HG02798 (cell line): Measurements from ENCODE around the gene POPDC2.
"Not testable (repeated sequence)": the region's sequence is repeated elsewhere in the genome, so short reads cannot be mapped to it uniquely, and the experiment has no call there.

ENCODE experiments used
- ATAC-seq: cut with Tn5 transposase; IDR thresholded peaks from one replicate; pipeline ENCODE4 v1.9.1; 2021; ENCODE audit warnings: mild to moderate bottlenecking; ENCODE audit not compliant: unreplicated experiment, poor library complexity

The POPDC2 gene

DNA sequence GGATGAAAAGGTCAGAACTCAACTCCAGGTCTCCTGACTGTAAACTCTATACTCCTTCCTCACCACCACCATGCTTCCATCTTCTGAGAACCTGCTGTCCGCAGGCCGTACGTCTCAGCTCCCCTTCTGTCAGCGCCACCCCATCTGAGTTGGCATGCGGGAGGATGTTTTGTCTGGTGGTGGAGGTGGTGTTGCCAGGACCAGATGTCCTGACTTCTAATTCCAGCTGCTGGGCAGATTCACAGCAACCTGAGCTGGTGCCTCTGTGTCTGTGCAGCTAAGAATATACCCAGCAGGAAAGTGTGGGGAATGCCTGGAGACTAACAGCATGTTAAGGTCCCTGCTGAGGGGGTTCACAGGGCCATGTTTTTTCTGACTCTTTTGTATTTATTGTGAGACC is 39.5 kb downstream of the POPDC2 start:
- ATAC-seq, result no peak

DNA sequence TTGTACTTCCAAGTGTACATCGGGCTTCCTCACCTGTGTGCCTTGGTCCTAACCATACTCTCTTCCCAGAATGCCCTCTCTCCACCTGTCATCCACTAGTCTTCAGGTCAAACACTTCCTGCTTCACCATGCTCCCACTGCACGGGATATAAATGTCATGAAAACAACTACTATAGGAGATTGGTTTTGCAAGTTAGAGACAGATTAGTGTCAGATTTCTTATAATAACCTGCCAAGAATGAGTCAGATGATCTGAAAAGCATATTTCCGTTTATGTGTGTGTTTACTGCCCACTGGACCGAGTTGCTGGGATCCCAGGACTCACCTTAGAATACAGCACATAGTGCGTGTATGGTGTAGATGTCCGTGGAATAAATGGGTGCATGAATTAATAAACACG is 41.3 kb downstream of the POPDC2 start:
- ATAC-seq, result no peak

DNA sequence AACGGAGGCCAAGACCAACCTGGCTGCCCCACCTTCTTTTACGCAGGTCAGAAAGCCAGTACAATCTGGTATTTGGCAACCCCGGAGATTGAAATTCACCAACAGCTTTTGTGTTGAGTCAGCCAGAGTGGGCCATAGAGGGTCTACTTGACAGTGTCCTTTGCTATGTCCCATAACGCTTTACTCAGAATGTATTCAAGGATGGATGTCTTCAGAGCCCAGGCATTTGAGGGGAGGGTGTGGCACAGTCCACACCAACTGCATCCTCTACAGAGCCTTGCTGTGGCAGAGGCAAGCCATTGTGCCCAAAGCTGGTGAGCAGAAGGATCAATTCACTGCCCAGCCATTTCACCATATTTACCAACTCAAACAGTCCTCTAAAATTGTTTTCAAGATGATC is 44.3 kb downstream of the POPDC2 start:
- no peak for ATAC-seq

DNA sequence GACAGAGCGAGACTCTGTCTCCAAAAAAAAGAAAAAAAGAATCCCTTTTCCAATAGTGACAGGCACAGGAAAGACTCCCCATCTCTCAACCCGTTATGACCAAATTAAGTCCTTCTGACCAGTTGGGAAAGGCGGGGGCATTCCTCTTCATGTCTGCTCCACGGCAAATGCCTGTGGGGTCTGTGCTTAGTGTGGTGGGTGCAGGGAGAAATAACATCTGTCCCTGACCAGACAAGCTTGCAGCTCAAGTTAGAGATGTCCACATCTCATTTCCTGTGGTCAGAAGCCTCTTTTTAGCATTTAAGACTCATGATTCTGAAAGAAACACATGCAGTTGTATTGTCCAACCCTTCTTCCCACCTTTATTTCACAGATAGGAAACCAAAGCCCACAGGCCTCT is 46.5 kb downstream of the POPDC2 start:
- ATAC-seq, result no peak

DNA sequence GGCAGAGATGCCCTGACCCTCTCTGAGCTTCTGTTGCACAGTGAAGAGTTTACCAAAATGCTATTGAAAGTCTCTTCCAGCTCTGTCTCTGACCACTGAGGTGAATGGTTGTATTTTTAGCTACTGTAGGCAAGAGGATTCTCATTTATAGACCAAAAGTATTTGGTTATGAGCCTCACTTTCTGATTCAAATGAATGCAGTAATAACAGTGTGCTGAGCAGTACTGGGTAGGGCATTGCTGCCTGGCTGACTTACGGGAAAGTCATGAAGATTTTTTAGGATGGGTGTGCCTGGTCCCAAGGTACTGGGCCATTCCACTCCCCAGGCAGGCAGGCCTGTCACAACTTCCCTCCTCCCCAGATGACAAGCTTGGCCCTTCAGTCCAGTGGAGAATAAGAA is 47.2 kb downstream of the POPDC2 start:
- peak; percentile 75 for ATAC-seq

DNA sequence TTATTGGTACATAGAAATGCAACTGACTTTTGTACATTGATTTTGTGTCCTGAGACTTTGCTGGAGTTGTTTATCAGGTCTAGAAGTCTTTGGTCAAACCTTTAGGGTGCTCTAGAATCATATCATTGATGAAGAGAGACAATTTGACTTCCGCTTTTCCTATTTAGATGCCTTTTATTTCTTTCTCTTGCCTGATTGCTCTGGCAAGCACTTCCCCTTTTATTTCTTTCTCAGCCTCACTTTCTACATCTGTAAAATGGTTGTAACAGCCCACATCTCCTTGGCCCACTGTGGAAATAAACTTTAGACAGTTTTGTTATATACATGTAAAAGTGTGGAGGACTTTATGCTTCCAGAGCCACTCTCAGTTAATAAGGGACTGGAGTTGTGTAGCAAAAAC is 48.7 kb downstream of the POPDC2 start:
- no peak for ATAC-seq

DNA sequence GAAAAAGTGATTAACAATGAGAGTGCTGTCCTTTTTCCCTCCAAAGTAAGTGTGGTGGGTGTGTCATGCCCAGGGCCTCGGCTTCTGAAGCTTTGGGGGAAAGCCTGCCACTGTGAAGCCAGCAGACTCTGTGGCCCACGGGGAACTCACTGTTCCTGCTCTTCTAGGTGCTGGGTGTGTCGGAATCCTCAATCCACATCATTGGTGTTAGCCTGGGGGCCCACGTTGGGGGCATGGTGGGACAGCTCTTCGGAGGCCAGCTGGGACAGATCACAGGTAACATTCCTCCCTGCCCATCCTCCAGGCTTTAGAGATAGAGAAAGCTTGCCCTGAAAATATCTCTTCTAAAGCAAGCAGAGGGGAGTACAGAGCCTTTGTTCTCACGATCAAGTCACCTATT is 51.1 kb downstream of the POPDC2 start:
- ATAC-seq, result no peak

DNA sequence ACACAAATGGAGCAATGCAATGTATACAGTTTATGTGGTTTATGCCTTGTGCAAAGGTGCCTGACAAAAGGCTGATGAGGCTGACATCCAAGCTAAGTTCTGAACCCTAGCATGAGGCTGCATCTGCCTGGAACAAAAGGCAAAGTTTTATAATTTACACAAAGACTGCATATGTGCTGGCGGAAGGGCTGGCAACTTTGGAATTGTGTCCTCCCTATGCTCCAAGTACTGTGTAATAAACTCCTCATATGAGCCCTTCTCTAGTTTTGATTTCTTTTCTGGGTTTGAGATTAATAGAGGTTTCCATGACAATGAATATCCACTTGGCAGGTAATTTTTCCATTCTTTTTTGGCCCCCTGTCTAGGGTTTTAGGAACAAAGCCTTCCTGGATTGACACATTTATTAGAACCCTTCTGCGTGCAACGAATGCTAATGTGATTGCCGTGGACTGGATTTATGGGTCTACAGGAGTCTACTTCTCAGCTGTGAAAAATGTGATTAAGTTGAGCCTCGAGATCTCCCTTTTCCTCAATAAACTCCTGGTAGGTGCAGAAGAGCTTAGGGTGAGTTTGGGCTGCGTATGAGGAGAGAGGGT is 51.9 kb downstream of the POPDC2 start:
- ATAC-seq, result no peak

DNA sequence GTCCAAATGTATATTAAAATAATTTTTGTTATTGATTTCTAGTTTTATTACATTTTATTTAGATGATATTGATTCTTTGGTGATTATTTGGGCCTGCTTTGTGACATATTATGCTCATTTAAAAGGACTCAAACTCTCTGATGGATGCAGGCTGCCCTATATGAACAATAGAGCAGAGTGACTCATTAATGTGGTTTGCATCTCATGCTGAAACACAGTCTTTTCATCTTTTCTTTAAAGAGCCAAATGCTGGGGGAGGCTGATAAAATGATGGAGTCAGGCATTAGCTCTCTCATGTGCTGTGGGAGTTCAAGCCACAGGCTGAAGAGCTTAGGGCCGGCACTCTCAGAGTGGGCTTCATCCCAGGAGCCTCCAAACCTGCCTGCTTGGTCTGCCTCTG is 55.5 kb downstream of the POPDC2 start:
- no peak for ATAC-seq

DNA sequence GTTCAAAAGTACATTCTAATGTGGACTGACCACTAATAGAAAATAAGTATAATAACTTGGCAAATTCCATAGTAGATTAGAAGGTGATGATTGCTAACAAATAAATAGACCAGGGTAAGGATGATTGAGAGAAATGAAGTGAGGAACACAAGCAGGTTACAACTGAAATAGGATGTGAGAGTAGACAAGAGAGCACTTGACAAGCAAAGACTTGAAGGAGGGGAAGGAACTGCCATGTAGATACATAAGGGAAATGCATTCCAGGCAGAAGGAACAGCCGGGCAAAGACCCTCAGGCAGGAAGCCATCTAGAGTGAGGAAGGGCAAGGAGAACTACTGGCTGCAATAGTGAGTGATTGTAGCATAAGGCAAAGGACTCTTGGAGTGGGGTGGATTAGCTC is 57.7 kb downstream of the POPDC2 start:
- ATAC-seq, result no peak

DNA sequence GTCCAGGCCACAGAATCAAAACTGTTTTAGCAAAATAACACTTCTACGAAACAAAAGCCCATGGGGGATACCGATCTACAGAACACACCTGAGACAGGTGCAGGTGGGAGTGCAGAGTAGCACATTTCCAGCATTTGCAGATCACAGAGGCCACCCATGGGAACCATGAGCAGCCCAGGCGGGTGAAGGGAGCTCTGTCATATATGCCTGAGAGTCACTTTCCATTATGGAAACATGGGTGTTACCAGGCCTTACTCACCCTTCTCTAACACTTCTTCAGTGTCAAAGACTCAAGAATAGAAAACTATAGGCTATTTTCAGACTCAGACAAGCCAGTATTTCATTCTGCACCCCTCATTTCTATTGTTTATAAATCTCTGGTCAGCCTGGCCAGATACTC is 59.2 kb downstream of the POPDC2 start:
- ATAC-seq, result peak; percentile 20

DNA sequence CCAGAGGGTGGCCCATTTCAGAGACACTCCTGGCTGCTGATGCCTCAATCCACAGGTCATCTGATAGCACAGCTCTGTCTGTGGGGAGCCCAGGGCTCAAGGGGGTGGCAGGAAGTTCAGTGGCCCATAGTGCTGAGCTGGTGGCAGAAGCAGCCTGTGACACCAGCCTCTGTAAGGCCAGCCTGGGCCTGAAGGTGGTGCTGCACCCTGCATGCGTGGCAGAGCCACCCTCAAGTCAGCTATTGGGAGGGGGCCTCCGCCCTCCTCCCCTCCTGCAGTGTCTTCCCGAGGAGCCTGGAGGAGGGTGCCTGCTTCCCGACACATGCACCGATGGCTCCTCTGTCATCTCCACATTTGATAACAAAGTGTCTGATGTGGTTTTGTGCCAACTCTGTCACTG is 59.7 kb downstream of the POPDC2 start:
- peak; percentile 73 for ATAC-seq

DNA sequence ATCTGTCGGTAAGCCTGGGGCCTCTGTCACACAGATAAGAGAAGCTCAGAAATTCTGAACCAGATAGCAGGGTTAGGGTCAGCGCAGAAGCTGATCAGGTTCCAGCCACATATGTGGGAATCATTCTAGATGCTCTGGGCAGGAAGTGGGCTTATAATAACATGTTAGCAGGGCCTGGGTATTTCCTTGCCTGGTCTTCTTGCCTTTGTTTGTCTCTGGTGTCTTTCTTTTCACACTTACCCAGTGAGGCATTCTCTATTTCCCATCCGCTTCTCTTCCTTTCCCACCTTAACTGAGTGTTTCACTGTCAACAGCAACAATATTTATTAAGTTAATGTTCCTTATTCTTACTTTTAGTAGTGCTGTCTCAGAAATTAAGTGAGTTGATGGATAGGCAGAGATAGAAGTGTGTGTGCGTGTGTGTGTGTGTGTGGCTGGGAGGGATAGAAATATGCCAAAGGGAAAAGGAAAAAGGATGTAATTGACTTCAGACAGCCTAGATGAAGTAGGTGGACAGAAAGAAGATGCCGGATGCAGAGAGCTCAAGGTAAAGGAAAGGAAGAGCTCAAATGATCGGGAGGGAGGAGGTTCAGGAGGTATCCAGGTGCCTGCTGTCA is 60.7 kb downstream of the POPDC2 start:
- ATAC-seq, result no peak

DNA sequence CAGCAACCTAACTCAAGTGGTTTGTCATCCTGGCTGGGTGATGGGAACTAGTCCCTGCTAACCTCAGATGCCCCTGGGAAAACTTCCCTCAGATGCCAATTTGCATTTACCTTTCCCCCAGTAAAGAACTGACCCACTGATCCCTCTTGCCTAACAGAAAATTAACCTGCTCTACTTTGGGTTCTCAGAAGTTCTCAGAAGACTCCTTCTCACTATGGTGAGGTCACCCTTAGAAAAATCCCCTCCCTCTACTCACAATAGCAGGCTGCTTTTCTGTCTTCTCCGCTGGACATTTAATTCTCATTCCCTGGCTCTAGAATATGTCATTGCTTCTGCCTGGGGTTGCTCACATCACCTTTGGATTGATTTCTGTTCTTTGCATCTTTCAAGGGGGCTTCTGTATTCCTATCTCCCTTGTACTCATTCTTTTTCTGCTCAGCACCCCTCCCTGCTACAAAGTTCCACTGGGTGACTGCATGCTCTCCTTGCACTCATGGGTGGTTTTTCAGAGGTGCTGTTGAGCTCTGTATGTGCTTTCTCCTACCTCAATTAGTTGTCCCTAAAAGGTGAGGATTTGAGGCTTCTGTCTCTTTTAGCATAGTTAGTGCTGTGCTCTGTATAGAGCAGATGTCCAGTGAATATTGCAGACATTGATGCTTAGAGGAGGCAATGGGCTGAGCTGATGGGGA is 61.8 kb downstream of the POPDC2 start:
- ATAC-seq, result peak; percentile 48

DNA sequence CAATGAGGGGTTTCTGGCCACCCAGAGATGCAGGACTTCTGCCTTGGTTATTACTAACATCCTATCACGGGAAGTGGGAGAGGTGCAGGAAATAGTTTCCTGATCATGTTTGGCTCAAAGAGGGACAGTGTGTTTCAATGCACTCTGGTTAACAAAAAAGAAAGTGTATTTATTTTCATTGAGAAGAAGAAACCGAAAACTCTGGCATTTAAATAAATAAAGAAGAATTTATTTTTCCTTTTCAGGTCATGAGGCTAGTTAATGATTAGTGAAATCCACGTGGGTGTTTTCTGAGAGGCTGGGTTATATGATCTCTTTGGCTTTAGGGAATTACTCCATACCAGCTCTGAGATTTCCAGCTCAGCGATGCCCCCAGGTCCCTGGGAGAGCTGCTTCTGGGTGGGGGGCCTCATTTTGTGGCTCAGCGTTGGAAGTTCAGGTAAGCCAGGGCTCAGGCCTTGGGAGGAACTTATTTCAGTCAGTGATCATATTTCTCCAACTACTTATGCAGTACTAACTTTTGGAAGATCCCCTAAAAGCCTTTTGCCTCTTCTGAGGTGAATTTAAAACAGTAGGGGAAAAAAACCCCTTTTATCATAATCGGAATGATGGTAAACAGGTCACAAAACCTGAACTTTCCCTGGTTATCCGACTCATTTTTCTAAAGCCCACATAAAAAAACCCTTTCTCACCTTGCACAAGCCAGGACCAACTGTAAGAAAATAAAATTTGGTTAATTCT is 62.7 kb downstream of the POPDC2 start, which contains the start of gene PLA1A:
Gene PLA1A (plus strand): TSS at position 338 of the 741 bp plus-strand sequence. CDS start 29 bp downstream, at position 367.
- no peak for ATAC-seq

DNA sequence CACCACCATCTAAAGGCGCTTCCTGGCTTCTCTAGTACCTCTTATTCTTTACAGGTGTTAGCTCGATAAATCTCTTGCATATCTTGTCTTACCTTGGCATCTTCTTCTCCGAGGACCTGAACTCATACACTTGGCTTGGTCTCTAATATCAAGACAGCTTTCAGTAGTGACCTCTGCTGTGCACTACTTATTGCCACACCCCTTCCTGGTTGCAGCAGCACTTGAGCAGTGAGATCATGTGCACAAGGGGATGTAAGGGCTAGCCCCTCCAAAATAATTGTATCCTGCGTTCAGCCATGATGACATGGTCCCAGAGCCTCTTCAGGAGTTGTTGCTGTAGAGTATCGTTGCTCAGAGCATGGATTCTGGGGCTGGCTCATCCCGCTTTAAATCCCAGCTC is 64.0 kb downstream of the POPDC2 start:
- ATAC-seq, result no peak

DNA sequence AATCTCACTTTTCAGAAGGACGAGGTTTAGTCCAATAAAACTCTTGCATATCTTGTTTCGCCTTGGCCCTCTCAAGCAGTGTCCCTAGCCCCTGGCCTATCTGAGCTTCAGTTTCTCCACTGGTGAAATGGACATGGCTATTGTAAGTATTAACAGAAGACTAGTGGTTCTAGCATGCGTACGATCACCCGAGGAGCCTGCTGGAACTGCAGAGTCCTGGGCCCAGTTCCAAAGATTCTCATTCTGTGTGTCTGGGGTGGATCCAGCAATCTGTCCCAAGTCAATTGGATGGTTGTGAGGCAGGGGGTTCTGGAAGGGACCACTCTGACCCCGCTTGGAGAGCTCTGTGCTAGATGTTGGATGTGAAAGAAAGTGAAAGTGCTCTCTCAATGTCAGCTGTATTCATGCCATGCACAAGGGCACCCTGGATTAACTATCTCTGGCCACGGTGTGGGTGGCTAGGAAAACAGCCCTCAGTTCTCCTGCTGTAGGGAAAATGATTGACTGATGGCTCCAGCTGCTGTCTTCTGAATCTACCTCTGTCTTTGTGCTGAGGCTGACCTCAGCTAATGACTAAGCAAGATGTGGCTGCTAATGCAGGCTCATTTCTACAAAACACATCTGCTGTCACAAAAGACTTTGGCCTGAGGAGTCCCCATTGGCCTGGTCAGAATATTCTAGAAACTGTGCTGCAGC is 64.6 kb downstream of the POPDC2 start:
- no peak for ATAC-seq

DNA sequence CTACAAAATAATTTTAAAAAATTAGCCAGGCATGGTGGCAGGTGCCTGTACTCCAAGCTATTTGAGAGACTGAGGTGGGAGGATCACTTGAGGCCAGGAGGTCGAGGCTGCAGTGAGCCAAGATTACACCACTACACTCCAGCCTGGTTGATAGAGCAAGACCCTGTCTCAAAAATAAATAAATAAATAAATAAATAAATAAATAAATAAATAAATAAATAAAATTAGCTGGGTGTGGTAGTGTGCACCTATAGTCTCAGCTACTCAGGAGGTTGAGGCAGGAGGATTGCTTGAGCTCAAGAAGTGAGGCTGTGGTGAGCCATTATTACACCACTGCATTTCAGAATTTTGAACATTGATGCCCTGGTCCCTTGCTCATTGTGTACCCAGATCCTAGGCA is 65.5 kb downstream of the POPDC2 start:
- not testable (repeated sequence) for ATAC-seq

DNA sequence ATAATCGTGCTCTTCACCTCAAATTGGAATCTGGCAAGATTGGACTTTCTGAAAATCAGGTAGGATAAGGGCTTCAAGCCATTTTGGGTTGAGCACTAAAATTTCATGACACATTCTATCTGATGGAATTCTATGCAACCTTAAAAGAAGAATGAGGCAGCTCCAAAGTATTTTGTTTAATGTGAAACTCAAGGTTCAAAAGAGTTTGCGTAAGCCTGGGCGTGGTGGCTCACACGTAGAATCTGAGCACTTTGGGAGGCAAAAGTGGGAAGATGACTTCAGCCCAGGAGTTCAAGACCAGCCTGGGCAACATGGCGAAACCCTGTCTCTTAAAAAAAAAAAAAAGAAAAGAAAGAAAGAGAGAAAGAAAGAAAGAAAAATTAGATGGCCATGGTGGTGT is 66.3 kb downstream of the POPDC2 start:
- ATAC-seq, result no peak

DNA sequence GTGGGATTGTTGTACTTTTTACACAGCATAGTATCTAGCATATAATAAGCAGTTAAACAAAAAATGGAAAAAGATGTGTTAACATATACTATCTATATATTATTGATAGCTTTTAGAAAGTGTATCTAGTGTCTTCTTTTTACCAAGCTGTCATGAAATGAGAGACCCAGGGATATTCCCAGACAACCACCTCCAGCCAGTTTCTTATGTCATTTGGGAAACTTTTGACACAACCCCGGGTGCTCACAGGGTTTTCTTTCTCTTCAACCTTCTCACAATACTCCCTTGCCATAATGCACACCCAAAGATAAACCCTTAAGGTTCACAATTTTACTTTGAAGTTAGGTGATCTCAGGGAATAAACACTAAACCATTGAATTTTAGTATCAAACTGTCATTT is 67.5 kb downstream of the POPDC2 start:
- ATAC-seq, result no peak
